GM21360 (cell line): ENCODE measurements around the gene ERC2.

ENCODE experiments used
- ATAC-seq: cut with Tn5 transposase; IDR thresholded peaks from one replicate; pipeline ENCODE4 v1.9.1; 2021; ENCODE audit warnings: mild to moderate bottlenecking, moderate library complexity; ENCODE audit not compliant: unreplicated experiment

Gene ERC2

DNA sequence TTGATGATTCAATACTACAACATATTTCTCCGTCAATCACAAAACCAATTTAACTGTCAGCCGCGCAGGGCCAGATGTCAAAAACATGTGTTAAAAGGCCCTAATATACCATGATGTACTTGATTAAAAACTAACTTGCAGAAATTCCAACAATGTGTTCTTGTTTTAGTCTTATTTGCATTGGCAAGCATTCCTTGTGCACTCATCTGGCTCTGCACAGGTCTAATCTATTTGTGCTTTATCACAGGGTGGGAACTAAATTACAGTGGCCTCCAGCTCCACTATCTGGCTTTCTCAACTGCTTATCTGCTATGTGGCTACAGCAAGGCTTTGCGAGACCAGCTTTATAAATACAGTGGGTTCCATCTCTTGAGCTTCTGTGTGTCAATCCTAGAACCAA lies 455.5 kb downstream of the ERC2 start:
- ATAC-seq = no peak

DNA sequence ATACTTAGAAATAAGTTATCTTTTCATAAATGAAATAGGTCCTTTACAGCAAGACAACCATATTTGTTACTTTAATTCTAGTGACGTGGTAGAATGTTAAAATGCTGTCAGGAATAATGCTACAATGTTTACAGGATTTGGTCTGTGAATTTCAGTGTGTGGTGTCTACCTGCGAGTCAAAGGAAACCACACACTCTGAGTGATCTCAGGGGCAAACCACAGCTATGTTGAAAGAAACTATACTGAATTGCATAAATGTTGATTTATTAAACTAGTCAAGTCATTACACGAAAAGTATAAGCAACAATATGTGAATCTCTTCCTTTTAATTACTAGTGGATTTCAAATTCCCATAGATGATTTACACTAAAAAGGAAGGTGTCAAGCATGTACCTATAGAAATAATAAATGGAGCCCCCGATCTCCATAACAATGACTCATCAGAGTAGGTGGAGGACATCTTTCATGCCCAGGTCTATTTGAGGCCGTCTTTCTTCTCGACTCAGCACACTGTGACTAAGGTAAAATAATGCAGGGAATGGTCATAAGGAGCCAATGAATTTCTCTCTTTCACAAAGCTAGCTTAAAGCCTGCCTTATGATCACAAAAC lies 463.0 kb downstream of the ERC2 start:
- no peak for ATAC-seq

DNA sequence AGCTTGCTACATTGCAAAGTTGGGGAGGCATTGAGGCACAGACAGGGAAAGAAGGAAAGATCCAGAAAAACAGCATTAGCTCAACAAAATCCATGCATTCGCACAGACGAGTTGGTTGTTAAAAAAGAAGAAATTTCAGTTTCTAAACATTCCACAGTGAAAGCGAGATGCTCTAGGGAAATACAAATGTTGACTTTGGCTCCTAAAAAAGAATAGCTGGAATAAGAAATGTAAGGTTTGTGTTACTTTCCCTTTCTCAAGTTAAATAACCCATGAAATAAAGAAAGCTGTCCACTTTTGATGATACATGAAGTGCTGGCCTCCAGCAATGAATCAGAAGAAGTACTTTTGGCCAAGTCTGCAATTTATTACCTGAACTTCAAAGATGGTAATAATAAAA lies 465.1 kb downstream of the ERC2 start:
- ATAC-seq = no peak

DNA sequence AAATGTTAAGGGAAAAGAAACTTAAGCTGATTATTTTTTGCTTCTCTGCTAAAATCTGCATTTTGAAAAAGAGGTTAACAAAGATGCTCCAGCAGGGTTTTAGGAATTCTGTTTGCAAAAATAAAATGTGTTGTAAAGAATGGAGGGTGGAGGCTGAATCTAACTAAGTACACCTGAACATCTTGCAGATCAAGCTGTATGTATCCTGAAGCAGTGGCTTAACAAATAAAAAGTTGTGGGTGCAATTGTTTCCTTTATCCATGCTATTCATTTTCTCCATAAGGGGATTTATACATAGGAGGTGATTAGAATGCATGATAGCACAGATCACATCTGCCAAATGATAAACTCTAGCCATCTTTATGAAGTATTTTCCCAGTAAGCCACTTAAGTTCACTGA lies 466.3 kb downstream of the ERC2 start:
- ATAC-seq = no peak

DNA sequence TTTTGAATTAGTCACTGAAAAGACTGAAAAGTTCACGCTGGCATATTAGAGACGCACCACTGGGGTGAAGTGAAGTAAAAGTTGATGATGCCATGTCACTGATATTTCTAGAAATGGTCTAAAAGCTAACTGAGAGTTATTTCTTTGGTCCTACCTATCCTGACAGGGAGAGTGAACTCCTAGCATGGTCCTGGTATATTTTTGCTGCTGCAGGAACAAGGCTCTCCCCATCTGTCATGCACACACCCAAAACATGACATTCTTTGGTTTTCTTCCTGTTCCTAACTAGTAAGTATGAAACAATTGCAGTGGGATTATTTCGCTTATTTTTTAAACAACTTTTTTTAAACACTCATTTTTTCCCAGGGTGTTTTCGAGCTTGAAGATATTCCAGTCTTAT lies 466.7 kb downstream of the ERC2 start:
- no peak for ATAC-seq

DNA sequence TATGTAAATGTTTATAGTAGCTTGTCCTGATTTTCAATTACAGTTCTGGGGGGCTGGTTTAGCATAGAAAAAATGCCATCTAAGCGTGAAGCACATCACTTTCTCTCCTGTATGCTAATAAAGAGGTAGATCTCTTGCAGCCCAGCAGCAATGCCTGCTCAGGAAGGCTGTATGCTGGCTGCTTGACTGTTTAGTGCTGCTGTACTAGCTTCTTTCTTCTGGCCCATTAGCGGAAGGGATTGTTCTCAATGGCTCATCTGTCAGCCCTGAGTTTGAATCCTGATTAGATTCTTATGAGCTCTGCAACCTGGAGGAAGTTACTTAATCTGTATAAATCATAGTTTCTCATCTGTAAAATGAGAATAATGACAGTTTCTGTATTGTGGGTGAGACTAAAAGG lies 478.9 kb downstream of the ERC2 start:
- ATAC-seq = no peak

DNA sequence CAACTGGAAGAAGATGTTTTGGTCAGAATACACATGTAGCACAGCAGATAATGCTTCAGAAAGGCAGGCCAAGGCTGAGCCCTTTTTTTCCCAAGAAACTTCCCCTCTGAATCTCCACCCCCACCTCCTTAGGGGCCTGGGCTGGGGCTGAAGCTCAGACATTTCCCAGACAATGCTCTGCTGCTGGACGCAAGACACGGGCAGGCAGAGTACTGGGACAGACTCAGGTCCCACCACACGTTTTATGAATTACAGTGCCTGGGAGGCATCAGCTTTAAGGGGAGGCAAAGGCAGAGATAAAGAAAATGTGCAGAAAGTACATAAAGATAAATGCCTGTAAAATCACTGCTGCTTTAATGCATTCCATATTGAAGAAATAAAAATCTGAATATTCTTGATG lies 479.4 kb downstream of the ERC2 start:
- no peak for ATAC-seq

DNA sequence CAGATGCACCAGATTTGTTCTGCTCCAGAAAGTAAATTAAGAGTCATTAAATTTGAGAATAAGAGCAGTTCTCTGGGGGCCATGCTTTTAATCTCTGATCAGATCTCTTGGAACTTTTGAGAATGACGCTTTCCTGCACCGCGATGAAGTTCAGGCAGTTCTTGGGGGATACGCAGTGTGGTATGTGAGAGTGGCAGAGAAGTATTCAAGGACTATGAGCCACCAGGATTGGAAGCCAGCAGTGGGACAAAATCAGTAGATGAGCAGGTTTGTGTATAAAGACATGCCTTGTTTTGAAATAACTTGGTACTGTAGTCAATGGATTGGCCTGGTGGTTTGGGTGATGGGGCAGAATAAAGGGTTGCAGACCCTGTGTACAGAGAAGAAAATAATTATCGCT lies 483.6 kb downstream of the ERC2 start:
- no peak for ATAC-seq

DNA sequence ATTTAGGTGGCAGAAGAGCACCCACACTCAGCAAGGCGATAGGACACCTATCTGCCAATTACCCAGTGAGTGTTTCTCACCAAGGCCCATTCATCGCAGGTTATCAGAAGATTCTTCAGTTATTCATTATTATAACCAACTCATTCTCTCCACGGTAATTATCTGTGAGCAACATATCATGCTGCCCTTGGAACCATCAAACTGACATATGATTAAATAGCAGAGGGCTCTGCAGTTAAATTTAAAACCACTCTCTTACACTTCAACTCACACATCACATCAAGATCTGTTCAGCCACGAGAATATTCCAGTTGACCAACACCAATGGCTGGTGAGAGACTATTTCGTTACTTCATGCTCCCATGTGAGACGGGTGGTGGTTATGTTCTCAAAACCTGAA lies 489.3 kb downstream of the ERC2 start:
- no peak for ATAC-seq

DNA sequence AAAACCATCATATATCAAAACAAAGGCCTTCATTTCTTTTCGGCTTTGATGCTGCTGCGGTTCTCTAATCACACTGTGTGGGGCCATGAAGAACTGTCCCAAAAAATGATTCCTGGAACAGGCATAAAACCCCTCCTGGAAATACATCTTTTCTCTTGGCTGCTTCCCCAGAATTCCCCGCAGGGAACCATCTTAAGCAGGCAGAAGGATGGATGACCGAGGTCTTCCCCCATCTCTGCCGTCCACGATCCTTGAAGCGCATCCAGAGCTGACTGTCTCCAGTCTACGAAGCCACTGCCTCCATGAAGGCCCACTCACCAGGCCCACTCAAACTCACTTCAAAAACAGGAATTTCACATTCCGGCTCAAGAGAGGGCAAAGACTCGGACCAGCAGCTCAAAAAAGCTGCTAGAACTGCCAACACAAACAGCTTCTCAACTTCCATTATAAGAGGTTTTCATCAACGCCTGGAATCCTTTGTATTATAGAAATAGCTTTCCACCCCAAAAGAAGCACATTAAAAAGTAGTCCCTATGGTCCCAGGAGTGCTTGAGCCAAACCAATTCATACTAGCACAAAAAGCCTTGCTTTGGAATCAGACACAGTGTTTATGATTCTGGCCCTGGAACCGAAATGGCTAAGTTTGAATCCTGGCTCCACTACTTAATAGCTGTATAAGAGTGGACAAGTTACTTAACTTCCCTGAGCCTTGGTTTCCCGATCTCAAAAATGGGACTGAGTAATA lies 493.7 kb downstream of the ERC2 start:
- no peak for ATAC-seq

DNA sequence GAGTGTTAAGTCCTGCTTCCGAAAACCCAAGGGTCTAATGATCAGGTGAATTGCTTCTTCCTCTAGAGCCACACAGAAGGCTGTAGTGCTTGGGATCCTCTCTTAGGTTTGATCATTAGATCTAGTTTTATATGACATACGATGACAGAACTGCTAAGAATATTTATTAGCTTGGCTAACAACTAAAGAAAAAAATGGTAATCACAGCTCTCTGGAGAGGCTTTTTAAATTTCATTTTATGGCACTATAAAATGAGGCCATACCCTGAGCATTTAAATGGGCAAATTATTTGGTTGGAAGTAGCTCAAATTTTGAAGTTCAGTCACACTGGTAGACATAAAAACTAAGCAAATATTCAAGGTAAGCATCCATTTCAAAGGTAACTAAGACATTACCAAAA lies 498.6 kb downstream of the ERC2 start:
- ATAC-seq = no peak

DNA sequence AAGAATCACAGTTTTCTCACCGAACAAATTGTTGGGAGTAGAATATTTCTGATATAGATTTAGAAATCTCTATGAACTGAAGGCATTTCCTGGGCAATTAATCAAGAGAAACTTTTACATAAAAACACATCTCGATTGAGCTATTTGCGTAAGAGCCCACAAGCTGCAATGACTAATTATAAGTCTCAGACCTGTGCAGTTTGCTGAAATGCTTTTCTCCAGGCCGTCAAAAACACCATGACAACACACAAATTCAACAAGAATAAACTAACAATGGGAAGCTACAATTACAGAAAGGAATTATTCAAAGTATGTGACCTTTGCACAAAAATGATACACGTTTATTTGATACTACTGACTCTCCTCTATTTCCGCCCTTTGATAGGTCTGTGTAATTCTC lies 499.9 kb downstream of the ERC2 start:
- no peak for ATAC-seq

DNA sequence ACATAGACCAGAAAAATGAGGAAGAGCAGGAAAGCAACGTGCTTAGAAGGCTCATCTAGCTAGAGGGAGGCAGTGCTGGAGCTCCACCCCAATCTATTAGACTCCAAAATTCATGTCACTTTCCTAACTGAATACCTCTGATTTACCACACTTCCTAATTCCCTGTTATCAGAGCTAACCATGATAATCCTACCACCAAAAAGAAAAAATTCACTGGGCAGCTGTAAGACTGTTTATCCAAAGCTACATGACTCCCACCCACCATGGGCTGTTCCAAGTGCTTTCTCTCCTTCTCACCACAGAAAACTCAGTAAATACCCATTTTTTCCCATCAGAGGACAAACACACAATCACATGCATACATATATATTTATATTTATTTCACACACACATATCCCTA lies 501.7 kb downstream of the ERC2 start:
- ATAC-seq = no peak

DNA sequence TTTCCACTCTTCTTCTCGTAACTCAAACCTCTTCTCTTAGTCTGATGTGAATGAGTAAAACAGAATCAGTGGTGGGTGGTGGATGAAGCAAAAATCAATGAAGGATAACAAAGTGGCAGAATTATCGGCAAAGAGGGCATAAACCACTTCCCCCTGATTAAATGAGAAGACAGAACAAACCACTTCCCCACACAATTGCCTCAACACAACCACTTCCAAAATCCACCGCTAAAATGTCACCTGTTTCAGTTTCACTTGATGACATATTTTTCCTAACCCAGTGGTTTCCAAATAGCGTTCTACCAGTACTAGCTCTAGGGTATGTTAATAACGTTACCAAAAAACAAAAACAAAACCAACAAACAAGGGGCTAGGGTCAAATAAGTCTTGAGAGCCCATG lies 502.5 kb downstream of the ERC2 start:
- no peak for ATAC-seq

DNA sequence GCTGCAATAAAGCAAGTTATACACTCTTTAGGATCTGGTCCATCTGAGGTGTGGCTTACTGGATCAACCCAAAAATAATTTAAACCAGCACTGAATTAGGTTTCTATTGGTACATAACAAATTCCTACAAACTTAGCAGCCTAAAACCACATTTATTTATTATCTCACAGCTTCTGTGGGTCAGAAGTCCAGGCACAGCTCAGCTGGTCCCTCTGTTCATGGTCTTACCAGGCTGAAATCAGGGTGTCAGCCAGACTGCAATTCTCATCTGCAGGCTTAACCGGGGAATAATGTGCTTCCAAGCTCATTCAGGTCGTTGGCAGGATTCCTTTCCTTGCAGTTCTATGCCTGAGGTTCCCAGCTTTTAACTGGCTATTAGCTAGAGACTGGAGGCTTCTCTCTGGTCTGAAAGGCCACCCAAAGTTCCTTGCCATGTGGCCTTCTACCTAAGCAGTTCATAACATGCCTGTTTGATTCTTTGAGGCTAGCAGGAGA lies 503.7 kb downstream of the ERC2 start:
- no peak for ATAC-seq

DNA sequence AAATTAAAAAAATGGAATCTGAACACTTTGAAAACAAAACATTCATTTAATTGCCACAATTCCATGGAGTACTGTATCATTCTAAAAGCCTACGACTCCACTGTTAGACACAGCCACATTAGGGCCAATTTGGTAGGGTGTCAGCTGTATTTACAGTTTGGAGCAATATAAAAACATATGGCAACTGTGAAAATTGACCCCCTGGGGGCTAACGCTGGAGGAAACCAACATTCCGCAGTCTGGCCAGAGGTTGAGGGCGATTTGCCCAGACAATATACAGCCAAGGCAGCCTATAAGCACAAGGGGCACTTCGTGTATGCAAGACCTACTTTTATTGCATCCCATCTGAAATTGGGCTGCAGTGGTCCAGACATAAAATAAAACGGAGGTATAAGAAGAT lies 504.7 kb downstream of the ERC2 start:
- ATAC-seq = no peak

DNA sequence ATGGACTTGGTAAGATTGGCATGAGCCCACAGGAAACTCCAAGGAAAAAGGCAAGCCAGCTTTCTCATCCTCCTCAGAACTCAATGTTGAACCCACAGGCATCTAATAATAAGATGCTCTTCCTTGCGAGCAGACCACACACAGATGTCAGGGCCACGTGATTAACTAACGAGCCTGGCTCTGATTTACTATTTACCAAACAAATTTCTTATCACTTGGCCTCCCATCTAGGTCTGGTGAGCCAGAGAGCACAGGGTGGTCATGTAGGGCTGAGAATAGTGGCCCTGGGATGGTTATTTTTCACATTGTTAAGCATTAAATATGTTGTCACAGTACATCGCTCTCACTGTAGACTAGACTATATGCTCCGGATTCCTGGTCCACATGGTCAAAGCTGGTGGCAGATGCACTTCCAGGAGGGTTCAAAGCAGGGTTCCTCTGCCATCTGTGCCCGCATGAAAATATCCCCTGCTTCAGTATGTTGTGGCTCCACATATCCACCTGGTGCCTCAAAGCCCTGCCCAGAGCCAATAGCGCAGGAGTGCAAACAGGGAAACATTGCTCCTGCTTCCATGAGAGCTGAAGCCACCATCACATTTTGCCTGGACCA lies 508.7 kb downstream of the ERC2 start:
- no peak for ATAC-seq

DNA sequence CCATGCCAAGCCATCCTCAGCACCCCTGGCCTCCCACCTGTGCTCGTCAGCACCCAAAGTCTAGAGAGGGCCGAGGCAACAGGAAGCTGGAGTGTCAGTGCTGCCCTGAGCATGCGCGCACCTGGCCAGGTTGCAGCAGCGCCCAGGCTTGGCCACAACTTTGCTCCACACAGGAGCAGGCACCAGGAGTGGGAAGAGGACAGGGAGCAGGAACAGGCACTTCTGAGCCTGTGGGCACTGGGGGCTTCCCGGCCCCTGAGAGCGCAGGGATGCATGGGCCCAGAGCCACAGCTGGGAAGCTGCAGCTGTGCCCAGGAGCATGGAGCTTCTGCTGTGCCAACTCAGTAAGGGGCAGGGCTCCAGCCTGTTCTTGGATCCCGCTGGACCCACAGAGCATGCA lies 509.7 kb downstream of the ERC2 start:
- ATAC-seq = no peak

DNA sequence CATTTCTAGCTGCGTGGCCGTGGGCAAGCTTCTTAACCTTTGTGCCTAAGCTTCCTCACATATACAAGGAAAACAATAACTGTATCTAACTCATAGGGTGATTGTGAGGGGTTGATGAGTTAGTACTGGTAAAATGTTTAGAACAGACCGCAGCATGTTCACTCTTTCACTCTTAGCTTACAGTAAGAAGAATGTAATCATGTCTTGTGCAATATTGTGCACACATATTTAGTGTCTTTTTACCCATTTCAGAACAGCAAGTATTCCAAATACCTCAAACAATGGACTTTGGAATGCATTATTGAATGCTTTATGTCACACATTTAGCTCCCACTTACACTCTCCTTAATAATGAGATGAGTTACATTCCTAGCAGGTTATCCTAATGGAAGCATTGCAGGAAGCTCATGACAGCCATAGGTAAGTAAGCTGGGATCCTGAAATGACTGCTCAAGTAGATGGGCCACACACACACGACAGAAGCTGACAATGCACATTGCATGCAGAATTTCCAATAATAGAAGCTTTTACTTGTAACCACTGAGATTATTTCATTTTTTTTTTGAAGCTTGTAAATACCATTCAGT lies 512.3 kb downstream of the ERC2 start:
- no peak for ATAC-seq

DNA sequence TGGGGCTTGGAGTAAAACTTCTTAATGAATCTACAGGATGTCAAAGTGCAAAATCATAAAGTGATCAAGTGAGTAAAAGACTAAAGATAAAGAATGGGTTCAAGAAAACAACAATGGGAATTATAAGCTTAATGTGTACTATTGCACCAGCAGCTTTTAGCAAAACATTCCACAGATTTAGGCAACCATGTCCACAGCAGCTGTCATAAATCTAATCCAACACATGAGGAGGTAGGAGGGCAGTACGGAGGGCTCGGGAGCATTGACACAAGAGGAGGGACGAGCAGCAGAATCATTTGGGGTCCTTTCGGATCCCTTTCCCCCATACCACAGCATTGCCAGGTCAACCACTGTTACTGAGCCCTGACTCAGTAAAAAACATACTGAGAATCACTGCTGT lies 516.9 kb downstream of the ERC2 start:
- no peak for ATAC-seq

DNA sequence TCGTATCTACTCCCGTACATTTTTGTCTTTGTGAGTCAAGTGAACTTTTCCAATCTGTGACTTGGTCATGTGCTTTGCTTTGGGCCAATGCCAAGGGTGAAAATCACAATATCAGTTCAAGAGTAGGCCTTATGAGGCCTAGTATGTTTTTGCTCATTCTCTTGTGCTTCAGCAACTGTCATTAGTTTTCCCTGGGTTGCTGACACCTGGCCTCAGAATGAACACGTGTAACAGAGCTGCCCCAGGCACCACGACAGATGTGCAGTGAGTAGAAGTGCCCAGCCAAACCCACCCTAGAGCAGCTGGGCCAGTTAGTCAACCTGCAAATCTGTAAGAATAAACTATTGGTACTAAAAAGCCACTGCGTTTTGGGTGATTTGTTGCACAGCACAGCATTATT lies 520.9 kb downstream of the ERC2 start:
- no peak for ATAC-seq

DNA sequence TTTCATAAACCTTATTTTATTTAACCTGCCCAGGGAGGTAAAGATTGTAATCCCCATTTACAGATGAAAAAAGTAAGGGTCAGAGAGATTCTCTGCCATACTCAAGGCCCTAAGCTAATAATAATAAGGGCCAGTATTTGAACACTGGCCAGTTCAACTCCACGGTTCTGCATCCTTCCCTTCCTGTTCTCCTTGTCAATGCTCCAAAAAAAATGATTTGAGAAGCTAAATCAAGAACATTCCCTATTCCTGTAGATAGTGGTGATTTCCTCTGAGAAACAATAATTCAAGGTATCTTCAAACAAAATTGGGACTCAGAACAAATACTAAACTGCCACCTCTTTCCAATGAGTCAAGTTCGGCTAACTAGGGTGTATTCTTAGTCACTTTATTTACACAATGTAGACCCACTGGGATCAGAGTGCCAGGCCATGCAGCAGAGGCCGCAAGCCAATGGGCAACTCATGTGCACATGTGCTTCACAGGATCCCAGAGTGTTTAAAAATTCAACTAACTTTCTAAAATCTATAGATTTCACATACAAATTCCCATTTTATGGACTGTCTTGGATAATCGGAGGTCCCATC lies 521.6 kb downstream of the ERC2 start:
- no peak for ATAC-seq
